A673 (cell line): ENCODE data around the gene MYO7A. TPM values are rescaled to one million over a fixed set of nuclear protein-coding genes. Genes with fewer than 3 reads are reported as not detected.

Source experiments
- BruUV-seq: library from RNA; stranded (reverse); fragments of 400-500 nt; replicated peaks from 2 replicates; lab custom pipeline; 2021; lab: Mats Ljungman, UMichigan
- CTCF ChIA-PET: fragments of 300-600 bp; sonication (Branson Sonifier 250); formaldehyde crosslinking; loops from one replicate; lab custom pipeline; 2022; ENCODE audit warnings: antibody characterized with exemption; lab: Charles Lee
- POLR2A ChIA-PET: fragments of 300-600 bp; sonication (Branson Sonifier 250); formaldehyde crosslinking; loops from one replicate; lab custom pipeline; 2022; ENCODE audit warnings: antibody characterized with exemption; ENCODE audit not compliant: low non-redundant PET; lab: Charles Lee
- DNase-seq: peaks from one replicate; pipeline ENCODE4 v3.0.0-alpha.2; 2015; ENCODE audit warnings: low spot score
- H3K27ac ChIP-seq: fragments of 200-600 bp; sonication (generic); 2 replicates; pipeline ENCODE4 v1.5.1; 2016; ENCODE audit warnings: mixed run types, low read depth, mild to moderate bottlenecking, mixed read lengths, antibody characterized with exemption, low read length; ENCODE audit not compliant: poor library complexity, severe bottlenecking
- H3K27me3 ChIP-seq: fragments of 200-600 bp; sonication (generic); replicated peaks from 2 replicates; pipeline ENCODE4 v1.6.1; 2017; ENCODE audit warnings: mixed run types, low read depth, mild to moderate bottlenecking, mixed read lengths, antibody characterized with exemption, low read length; ENCODE audit not compliant: insufficient read depth, poor library complexity
- H3K36me3 ChIP-seq: fragments of 200-600 bp; sonication (generic); 2 replicates; pipeline ENCODE4 v1.6.1; 2016; ENCODE audit warnings: mixed run types, mild to moderate bottlenecking, mixed read lengths, antibody characterized with exemption, low read length; ENCODE audit not compliant: insufficient read depth, poor library complexity, severe bottlenecking
- H3K4me1 ChIP-seq: fragments of 200-600 bp; sonication (generic); 2 replicates; pipeline ENCODE4 v1.6.1; 2017; ENCODE audit warnings: mixed run types, mild to moderate bottlenecking, mixed read lengths, antibody characterized with exemption, low read length; ENCODE audit not compliant: insufficient read depth, poor library complexity, severe bottlenecking
- H3K4me3 ChIP-seq: fragments of 200-600 bp; sonication (generic); 2 replicates; pipeline ENCODE4 v1.5.1; 2016; ENCODE audit warnings: low read depth, mixed run types, mild to moderate bottlenecking, mixed read lengths, low read length; ENCODE audit not compliant: poor library complexity, severe bottlenecking
- H3K9me3 ChIP-seq: fragments of 200-600 bp; sonication (generic); 2 replicates; pipeline ENCODE4 v1.6.1; 2016; ENCODE audit warnings: mixed run types, low read depth, mild to moderate bottlenecking, mixed read lengths, antibody characterized with exemption, low read length; ENCODE audit not compliant: poor library complexity, severe bottlenecking
- EZH2 ChIP-seq: fragments of 200-600 bp; sonication (generic); IDR thresholded peaks from 2 replicates; pipeline ENCODE4 v1.6.1; 2017; ENCODE audit warnings: borderline replicate concordance, low read depth, mild to moderate bottlenecking, mixed read lengths, antibody characterized with exemption, low read length; ENCODE audit not compliant: poor library complexity, severe bottlenecking
- intact Hi-C: fragments of 100-400 bp; cut with micrococcal nuclease; formaldehyde crosslinking; loops from one replicate; pipeline ENCODE4 v1.10.0; 2022; ENCODE audit not compliant: unreplicated experiment
- total RNA-seq: library from RNA; stranded (reverse); gene quantifications from 2 replicates; pipeline ENCODE4 v1.2.3, GENCODE V29; 2021
- TF ChIP-seq, protein P1 (sequence below): fragments of 300-800, 200-600 bp; sonication (generic); conservative IDR thresholded peaks from 2 replicates; pipeline ENCODE4 v1.5.1; 2017; ENCODE audit warnings: low read depth, mild to moderate bottlenecking, antibody characterized with exemption, low read length, moderate library complexity, mixed read lengths

MYO7A gene
- total RNA-seq, 1 experiment from 2014 or later: not detected

DNA sequence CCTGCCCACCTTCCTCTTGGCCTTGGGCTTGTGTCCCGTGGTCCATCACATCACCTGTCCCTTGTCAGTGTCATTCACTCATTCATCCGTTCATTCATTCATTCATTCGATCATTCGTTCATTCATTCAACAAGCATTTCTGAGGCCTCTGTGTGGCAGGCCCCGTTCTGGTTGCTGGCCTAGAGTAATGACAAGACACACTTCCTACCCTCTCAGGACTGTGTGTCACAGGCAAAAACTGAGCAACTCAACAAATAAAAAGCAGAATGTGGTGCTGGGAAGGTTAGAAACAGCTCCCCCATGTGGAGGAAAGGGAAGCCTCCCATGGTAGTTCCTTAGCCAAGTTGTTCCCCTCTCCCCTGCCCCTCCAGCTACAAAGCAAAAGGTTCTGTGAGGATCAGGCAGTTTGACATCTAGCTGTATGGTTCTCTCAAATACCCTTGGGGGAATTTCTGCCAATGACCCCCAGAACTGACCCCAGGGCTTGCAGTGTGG is 27.0 kb upstream of the MYO7A start:
- no peaks in the 10 kb centered on the region for H3K27me3 ChIP-seq
- peak; percentile 70 for DNase-seq
- intact Hi-C loops: no loop called here

DNA sequence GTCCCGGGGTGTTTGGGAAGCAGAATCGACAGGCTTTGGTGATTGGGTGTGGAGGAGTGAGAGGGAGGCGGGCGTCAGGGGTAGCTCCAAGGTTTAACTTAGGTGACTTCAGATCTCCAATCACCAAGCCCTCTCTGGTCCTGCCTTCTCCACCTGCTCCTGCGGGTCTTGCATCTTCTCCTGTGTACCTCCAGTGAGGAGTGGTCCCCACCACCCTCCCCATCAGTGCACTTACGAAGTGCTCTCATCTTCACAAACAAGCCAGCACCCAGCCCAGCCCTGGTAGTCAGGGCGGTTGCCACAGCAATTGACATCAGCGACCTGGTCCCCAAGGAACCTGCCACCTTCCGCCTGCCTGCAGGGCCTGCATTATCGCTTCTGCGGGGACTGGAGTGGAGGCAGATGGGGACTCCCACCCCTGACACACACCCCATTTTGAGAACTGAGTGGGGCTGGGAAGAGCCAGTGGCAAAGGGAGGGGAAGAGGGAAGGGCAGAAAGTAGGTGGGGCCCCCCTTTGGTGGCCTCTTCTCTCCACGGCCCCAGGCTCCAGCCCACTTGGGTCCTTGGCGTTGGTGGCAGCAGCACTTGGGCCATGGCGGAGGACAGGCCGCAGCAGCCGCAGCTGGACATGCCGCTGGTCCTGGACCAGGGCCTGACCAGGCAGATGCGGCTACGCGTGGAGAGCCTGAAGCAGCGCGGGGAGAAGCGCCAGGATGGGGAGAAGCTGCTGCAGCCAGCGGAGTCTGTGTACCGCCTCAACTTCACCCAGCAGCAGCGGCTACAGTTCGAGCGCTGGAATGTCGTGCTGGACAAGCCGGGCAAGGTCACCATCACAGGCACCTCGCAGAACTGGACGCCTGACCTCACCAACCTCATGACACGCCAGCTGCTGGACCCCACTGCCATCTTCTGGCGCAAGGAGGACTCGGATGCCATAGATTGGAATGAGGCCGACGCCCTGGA is 25.5 kb upstream of the MYO7A start, which contains the start of gene OMP:
Gene OMP, plus strand, starts transcription at position 595 of the 965 bp plus-strand sequence. Its CDS starts 0 bp downstream, at position 595.
- no peaks in the 10 kb centered on the region for H3K4me1 ChIP-seq
- no peak within 1 kb of the TSS for H3K27ac ChIP-seq
- TF ChIP-seq EZH2: no peak
- TF ChIP-seq, protein P1, sequence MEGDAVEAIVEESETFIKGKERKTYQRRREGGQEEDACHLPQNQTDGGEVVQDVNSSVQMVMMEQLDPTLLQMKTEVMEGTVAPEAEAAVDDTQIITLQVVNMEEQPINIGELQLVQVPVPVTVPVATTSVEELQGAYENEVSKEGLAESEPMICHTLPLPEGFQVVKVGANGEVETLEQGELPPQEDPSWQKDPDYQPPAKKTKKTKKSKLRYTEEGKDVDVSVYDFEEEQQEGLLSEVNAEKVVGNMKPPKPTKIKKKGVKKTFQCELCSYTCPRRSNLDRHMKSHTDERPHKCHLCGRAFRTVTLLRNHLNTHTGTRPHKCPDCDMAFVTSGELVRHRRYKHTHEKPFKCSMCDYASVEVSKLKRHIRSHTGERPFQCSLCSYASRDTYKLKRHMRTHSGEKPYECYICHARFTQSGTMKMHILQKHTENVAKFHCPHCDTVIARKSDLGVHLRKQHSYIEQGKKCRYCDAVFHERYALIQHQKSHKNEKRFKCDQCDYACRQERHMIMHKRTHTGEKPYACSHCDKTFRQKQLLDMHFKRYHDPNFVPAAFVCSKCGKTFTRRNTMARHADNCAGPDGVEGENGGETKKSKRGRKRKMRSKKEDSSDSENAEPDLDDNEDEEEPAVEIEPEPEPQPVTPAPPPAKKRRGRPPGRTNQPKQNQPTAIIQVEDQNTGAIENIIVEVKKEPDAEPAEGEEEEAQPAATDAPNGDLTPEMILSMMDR: no peak
- H3K9me3 ChIP-seq: no peaks in the 10 kb centered on the region
- no peaks in the 10 kb centered on the region for H3K36me3 ChIP-seq
- no peaks in the 10 kb centered on the region for H3K27me3 ChIP-seq
- ChIA-PET CTCF (interaction anchor here (0.6 to 1.5 kb wide), 2 partner anchors 11 to 55 kb away, joined by 4 read pairs; no protein-coding TSS in a partner anchor), POLR2A (no interaction called here)
- H3K4me3 ChIP-seq: no peak within 1 kb of the TSS
- intact Hi-C loops: no loop called here
- no TSS peak for BruUV-seq
- no peak for DNase-seq

More for the DNA sequence above, 27.0 kb upstream of the MYO7A start:
- CTCF ChIA-PET: interaction anchor here (0.5 to 1.5 kb wide), 4 partner anchors 10 to 170 kb away, joined by 3 to 10 read pairs (median 4); no protein-coding TSS in a partner anchor
- H3K4me1 ChIP-seq: no peaks in the 10 kb centered on the region
- BruUV-seq: no TSS peak
- POLR2A ChIA-PET: no interaction called here
- H3K27ac ChIP-seq: no peak overlapping the region
- no peaks in the 10 kb centered on the region for H3K36me3 ChIP-seq
- H3K9me3 ChIP-seq: no peaks in the 10 kb centered on the region
- H3K4me3 ChIP-seq: no peak overlapping the region
- TF ChIP-seq, protein P1: peak; percentile 85
- TF ChIP-seq EZH2: no peak

DNA sequence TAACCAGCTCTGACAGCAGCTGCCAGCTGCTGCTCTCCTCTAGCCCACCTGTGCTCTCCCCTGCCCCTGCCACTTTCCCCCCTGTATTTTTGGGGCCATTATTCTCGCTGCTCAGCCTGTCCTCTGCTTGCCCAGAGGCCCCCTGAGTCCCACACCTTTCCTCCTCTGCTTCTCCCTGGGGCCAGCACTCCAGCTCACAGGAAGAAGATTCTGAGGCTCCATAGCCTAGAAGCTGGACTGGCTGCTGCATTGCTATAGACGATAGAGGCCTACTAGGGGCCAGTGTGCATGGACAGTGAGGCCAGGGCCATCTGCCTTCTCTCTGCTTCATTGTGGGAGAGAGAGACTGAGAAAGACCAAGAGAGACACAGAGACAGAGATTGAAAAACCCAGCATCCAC is 24.7 kb upstream of the MYO7A start:
- Histone ChIP-seq H3K9me3 (no peaks in the 10 kb centered on the region), H3K27me3 (no peaks in the 10 kb centered on the region), H3K27ac (no peak overlapping the region), H3K4me1 (peaks cover 6% of the 10 kb centered on the region), H3K4me3 (no peak overlapping the region), H3K36me3 (no peaks in the 10 kb centered on the region)
- POLR2A ChIA-PET: no interaction called here
- intact Hi-C loops: no loop called here
- DNase-seq: no peak
- BruUV-seq: no TSS peak
- CTCF ChIA-PET: no interaction called here
- no peak for TF ChIP-seq EZH2
- TF ChIP-seq, protein P1: no peak
